GM13976 (cell line): ENCODE measurements around the gene TMEFF2.

Source experiments
- DNase-seq: peaks from one replicate; pipeline ENCODE4 v3.0.0; 2012; ENCODE audit warnings: low spot score
- CTCF ChIP-seq: IDR thresholded peaks from 2 replicates; pipeline ENCODE4 v1.5.1; 2012; ENCODE audit warnings: borderline replicate concordance, mild to moderate bottlenecking; ENCODE audit not compliant: insufficient read depth; ENCODE audit errors: extremely low read depth, missing control alignments, control extremely low read depth
- in situ Hi-C: fragments of 300-500 bp; cut with MboI; formaldehyde crosslinking; loops from one replicate; pipeline ENCODE4 v1.12.0; 2022; ENCODE audit warnings: low sequenced_read_pairs, mixed read lengths, inconsistent platforms; ENCODE audit not compliant: unreplicated experiment

Gene TMEFF2

DNA sequence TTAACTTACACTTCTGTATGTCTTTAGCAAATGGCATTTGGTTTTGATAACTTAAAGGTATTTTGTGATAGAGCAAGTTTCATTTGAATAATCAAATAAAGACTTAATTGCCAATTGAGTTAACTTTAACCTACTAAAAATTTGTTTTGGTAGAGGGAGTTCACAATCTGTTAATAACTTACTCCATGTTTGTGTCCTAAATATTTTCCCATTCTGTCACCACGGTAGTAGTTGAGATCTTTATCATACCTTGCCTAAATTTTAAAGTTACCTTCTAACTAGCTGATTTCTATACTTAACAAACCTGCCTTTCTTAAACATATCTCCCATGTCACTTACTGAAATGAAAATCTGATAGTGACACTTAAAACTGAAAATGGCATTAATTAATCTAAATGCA is 127.1 kb downstream of the TMEFF2 start:
- DNase-seq, result no peak
- in situ Hi-C loops, result no loop called here
- no peak for TF ChIP-seq CTCF

DNA sequence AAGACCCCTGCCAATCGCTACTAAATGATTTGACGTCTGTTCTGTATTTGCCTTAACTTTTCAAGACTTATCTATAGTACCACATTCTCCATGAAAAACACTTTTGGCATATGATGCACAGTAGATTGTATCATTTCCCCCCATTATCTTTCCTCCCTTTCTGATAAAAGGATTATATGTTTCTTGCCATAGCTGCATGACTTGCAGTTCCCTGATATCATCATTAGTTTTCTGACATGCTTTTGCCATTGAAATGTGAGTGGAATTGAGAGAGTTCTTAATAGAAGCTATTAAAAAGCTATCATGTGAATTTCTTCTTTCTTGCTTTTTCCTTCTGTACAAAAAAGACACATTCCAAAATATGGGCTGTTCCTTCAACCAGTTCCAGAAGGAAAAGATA is 130.3 kb downstream of the TMEFF2 start:
- in situ Hi-C loops, result no loop called here
- no peak for DNase-seq
- no peak for TF ChIP-seq CTCF

- no peak for DNase-seq
Measured at GRCh38 chr2:192060161-192060560, 134.6 kb downstream of the TMEFF2 start.

DNA sequence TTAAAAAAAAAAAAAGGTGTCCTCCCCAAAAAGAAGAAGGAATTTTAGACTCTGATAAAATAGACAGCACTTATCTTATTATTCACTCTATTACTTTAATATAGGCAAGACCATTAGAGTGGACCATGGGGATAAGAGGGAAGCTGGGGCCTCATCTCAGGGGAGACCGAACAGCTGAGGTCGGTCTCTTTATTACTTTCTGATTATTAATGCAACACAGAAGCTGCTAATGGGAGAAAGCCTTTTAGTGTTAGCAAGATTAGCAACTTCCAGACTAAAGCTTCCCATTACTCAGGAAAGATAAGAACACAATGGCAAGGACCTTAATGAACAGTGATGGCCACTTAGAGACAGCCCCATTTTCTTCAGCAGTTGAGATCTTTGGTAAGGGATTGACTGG is 135.5 kb downstream of the TMEFF2 start:
- no peak for TF ChIP-seq CTCF
- no peak for DNase-seq
- in situ Hi-C loops, result no loop called here

More at GRCh38 chr2:192060161-192060560, 134.6 kb downstream of the TMEFF2 start:
- in situ Hi-C loops, result no loop called here
- TF ChIP-seq CTCF, result no peak

- no peak for DNase-seq
- in situ Hi-C loops, result no loop called here
- no peak for TF ChIP-seq CTCF
Measured at GRCh38 chr2:192053921-192054320, 140.8 kb downstream of the TMEFF2 start.

DNA sequence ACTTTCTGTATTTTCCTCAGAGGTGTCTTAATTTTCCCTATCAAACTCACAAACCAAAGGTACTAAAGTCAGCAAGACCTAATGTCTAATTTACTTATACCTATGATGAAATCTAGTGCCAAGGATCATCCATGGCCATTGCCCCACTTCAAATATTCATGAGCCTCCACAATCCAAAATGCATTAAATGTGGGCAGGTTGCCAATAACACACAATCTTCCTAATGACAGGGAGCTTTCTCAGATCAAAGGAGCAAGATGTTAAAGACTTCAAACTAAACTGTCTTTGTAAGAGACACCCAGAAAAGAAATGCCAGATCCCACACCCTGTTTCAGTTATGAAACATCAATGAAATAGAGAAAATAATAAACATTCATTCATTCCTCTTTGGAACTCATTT is 143.2 kb downstream of the TMEFF2 start:
- TF ChIP-seq CTCF, result no peak
- no peak for DNase-seq
- in situ Hi-C loops, result no loop called here

- in situ Hi-C loops, result no loop called here
- no peak for DNase-seq
- TF ChIP-seq CTCF, result no peak
Measured at GRCh38 chr2:192049362-192049761, 145.4 kb downstream of the TMEFF2 start.
